HG03280 (cell line): ENCODE data around the gene CSRP2.

ENCODE experiments used
- ATAC-seq: cut with Tn5 transposase; IDR thresholded peaks from one replicate; pipeline ENCODE4 v1.9.1; 2021; ENCODE audit warnings: mild to moderate bottlenecking, moderate library complexity; ENCODE audit not compliant: unreplicated experiment

CSRP2 gene

DNA sequence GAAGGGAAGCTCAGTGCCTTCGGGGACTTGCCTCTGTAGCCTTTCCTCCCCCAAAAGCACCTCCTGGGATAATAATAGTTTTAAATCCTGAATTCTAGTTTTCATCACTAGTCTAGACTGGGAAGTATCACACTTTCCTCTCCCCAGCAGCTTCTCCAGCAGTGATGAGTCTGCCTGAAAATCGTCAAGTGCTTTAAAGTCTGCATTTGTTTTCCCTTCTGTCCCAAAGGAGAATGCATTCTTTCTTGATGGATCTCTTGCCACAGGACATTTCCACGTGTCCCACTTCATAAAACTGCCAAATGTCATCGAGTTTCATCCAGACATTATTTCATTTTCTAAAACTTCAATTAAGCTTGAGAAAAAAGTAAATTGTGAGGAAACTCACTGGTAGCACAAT, 15.0 kb downstream of the CSRP2 start:
- ATAC-seq: no peak

DNA sequence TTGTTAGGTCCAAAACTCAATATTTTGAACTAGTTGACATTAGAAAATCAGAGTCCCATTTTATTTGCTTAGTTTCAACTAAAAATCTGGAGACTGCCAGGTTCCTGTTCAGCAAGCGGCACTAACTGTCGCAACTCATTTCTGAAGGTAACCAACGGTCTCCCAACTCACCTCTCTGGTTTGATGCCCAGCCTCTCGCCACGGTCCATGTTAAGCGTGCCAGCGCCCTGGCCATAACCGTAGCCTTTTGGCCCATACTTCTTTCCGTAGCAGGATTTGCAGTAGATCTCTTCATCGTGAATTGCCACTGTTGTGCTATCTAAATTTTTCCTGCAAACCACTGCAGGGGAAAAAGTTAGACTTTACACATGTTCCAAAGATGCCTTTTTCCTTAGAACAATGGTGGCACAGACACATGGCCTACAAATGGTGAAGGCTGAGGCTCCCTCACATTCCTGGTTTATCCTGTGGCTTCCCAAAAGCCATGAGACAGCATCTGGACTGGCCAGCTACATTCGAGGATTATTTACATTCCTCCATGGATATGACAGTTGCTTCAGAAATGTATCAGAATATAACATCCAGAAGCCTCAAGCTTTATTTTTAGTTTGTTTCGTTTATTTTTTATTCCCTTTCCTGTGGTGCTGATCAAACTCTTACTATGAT, 15.7 kb downstream of the CSRP2 start:
- no peak for ATAC-seq

GRCh38 chr12:76860256-76860655, 18.6 kb downstream of the CSRP2 start:
- ATAC-seq: no peak

DNA sequence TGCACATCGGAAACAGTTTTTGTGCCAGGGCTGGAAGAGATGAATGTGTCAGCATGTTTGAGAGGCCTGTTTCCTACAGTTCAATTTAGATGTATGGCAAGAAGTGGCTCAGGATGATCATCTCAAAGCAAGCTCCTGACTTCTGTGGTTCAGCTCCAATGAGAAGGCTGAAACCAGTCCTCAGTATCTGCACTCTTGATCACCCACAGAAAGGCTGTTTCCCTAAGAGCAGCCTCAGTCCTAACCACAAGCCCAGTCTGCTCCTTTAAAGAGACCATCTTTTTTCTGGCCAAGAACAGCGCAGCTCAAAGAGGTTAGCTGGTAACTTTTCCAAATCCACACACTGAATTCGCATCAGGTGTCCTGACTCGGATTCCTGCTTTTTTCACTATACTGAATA, 19.2 kb downstream of the CSRP2 start:
- no peak for ATAC-seq

DNA sequence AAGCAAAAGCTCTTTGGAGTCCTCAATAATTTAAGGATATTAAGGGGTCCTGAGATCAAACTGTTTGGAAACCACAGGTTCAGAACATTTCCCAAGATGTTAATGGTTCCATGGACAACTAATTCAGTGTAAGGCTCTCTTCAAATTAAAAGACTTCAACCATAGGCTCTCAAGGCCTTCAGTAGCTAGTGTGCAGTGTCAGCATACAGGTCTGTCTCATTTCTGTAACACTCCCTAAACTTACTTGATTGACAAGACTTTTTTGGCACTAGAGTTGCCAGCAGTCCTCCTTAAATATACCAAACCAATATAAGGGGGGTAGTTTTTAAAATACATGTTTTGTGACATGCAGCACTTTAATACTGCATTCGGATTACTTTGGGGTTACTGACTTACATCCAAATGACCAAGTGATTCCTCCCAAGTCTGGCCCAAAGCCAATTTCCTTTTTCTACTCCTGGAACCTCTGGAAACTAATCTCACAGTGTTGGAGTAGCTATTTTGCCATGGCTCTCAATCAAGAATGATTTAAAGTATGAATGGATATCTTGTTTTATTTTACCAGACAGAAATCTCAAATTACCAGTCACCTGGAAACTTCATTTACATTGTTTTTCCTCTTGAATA, 22.7 kb downstream of the CSRP2 start:
- ATAC-seq: no peak

GRCh38 chr12:76855271-76855670, 23.5 kb downstream of the CSRP2 start:
- ATAC-seq: no peak

GRCh38 chr12:76852106-76852505, 26.7 kb downstream of the CSRP2 start:
- no peak for ATAC-seq

GRCh38 chr12:76848132-76848531, 30.7 kb downstream of the CSRP2 start:
- ATAC-seq: no peak

- ATAC-seq: no peak
These were observed 31.6 kb downstream of the CSRP2 start for GRCh38 chr12:76847260-76847659.

DNA sequence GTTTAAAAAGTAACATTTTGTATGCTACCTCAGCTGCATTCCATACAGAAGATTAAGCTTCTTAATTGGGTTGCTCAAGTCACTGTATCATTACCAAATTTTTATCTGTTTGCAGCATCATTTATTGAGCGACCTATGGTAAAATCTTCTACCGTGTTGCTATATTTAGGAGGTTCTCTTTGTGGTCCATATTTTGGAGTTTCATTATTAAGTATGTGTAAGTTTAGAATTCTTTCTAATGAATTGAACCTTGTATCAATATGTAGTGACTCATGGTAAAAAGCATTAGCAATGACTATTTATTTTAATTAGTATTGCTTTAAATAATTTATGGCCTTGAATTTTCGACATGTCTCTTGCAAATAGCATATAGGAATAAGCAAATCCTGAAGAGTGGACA, 42.2 kb downstream of the CSRP2 start:
- ATAC-seq: no peak

- no peak for ATAC-seq
These were observed 48.4 kb downstream of the CSRP2 start for GRCh38 chr12:76830436-76830835.

- no peak for ATAC-seq
These were observed 57.8 kb downstream of the CSRP2 start for GRCh38 chr12:76820888-76821482.

DNA sequence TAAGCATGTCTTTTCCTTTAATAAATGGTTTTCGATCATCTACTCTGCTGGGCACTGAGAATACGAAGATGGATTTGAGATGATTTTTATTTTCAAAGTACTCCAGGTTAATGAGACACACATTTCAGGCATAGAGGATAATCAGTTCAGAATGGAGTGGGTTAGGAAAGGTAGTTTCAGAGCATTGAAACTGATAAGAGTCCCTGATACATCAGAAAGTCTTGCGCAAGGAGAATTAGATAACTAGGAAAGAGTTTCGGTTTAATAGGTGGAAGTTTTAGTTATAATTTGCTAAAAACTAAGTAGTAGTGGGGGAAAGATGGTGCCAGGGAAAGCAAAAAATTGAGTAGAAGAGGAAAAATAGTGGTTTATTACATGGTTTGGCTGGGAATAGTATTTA, 64.8 kb downstream of the CSRP2 start:
- ATAC-seq: no peak

DNA sequence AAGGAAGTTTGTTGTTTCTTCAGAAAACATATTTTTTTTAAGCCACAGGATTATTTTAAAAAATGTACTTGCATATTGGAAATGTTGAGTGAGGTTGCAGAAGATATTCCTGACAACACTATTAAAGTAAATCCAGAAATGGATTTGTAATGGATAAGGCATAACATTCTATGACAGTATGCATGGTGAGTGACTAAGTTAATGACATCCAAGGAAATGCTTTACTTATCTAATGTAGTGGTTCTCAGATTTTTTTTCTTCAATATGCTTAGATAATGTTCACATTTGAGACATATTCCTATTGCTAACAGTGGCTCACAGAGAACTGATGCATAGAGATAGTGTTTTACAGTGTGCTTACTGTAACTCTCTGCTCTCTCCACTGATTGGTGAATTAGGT, 65.6 kb downstream of the CSRP2 start:
- ATAC-seq: no peak

GRCh38 chr12:76811976-76812375, 66.8 kb downstream of the CSRP2 start:
- ATAC-seq: no peak

- no peak for ATAC-seq
These were observed 68.0 kb downstream of the CSRP2 start for GRCh38 chr12:76810671-76811419.
